ENCODE measurements around the gene PDK4.

DNA sequence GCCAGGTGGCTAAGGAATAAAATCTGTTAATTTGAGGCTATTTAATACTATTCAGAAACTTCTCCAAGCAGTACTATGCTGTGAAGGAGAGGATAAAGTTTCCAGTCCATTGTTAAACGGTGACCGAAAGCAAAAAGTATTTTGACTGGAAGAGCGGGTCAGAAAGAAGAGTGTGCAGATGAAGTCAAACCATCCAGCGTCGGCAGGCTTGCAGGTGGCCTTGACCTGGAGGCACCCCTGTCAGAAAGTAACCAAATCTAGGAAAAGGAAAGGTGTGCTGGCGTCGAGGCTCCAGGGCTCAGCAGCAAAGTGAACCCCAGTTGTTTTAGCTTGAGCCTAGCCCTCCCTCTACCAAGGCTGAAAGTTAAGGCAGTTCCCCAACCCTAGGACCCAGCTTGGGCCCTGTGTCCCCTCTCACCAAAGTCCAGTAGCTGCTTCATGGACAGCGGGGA is 544 bp downstream of the PDK4 start:
- TF ChIP-seq, protein P1, sequence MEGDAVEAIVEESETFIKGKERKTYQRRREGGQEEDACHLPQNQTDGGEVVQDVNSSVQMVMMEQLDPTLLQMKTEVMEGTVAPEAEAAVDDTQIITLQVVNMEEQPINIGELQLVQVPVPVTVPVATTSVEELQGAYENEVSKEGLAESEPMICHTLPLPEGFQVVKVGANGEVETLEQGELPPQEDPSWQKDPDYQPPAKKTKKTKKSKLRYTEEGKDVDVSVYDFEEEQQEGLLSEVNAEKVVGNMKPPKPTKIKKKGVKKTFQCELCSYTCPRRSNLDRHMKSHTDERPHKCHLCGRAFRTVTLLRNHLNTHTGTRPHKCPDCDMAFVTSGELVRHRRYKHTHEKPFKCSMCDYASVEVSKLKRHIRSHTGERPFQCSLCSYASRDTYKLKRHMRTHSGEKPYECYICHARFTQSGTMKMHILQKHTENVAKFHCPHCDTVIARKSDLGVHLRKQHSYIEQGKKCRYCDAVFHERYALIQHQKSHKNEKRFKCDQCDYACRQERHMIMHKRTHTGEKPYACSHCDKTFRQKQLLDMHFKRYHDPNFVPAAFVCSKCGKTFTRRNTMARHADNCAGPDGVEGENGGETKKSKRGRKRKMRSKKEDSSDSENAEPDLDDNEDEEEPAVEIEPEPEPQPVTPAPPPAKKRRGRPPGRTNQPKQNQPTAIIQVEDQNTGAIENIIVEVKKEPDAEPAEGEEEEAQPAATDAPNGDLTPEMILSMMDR (IDR thresholded peaks at IDR 0.05): no peak
- TF ChIP-seq EP300 (IDR thresholded peaks at IDR 0.05) (no peak), POLR2AphosphoS5 (IDR thresholded peaks at IDR 0.05) (no peak)
